Keratinocyte (primary cell): ENCODE measurements around the gene ATP13A3. TPM values are rescaled to one million over a fixed set of nuclear protein-coding genes. Genes with fewer than 3 reads are reported as not detected.

Experiments used
- DNase-seq: peaks from one replicate; pipeline ENCODE4 v3.0.0-alpha.2; 2011; ENCODE audit warnings: low read depth, missing footprints, low spot score
- FAIRE-seq: peaks from 2 replicates; lab custom pipeline; 2011; peaks lifted over from hg19 to GRCh38; lab: Jason Lieb, UNC
- H2AFZ ChIP-seq: 2 replicates; pipeline ENCODE4 v1.6.0; 2012; ENCODE audit warnings: low read length, control low read depth, inconsistent platforms; ENCODE audit not compliant: control insufficient read depth
- H3K27ac ChIP-seq: 2 replicates; pipeline ENCODE4 v1.5.1; 2011; ENCODE audit warnings: low read length; ENCODE audit not compliant: control insufficient read depth, insufficient read depth
- H3K27me3 ChIP-seq: 3 replicates; pipeline ENCODE4 v1.6.0; 2011; ENCODE audit warnings: low read length; ENCODE audit not compliant: control insufficient read depth, insufficient read depth; ENCODE audit errors: extremely low read depth
- H3K36me3 ChIP-seq, 2 experiments: 2 replicates in 1 of 2; 3 replicates in 1 of 2; pipeline ENCODE4 v1.5.1; 2011; ENCODE audit warnings: low read length in 2 of 2, mild to moderate bottlenecking in 1 of 2; ENCODE audit not compliant: control insufficient read depth in 2 of 2, insufficient read depth in 2 of 2; ENCODE audit errors: extremely low read depth in 1 of 2
- H3K4me1 ChIP-seq: 3 replicates; pipeline ENCODE4 v1.5.1; 2011; ENCODE audit warnings: low read length; ENCODE audit not compliant: control insufficient read depth, insufficient read depth; ENCODE audit errors: extremely low read depth
- H3K4me2 ChIP-seq: 3 replicates; pipeline ENCODE4 v1.6.0; 2011; ENCODE audit warnings: low read depth, low read length; ENCODE audit not compliant: control insufficient read depth, insufficient read depth; ENCODE audit errors: extremely low read depth
- H3K4me3 ChIP-seq, 3 experiments: fragments of 200-600 bp in 1 of 3; sonication (generic) in 1 of 3; 2 replicates in 2 of 3; 3 replicates in 1 of 3; pipeline ENCODE4 v1.5.1; 2011 to 2016; ENCODE audit warnings: low read length in 3 of 3, mild to moderate bottlenecking in 3 of 3, control low read depth in 2 of 3, inconsistent platforms in 1 of 3, low read depth in 1 of 3, mixed read lengths in 1 of 3, mixed run types in 1 of 3, moderate library complexity in 1 of 3; ENCODE audit not compliant: control insufficient read depth in 2 of 3, insufficient read depth in 2 of 3; ENCODE audit errors: extremely low read depth in 1 of 3
- H3K79me2 ChIP-seq: 2 replicates; pipeline ENCODE4 v1.6.0; 2012; ENCODE audit warnings: low read length; ENCODE audit not compliant: control insufficient read depth, insufficient read depth
- H3K9ac ChIP-seq: 3 replicates; pipeline ENCODE4 v1.6.0; 2011; ENCODE audit warnings: low read length; ENCODE audit not compliant: control insufficient read depth, insufficient read depth; ENCODE audit errors: extremely low read depth
- H3K9me1 ChIP-seq: 3 replicates; pipeline ENCODE4 v1.6.0; 2011; ENCODE audit warnings: low read length; ENCODE audit not compliant: control insufficient read depth, insufficient read depth; ENCODE audit errors: extremely low read depth
- H3K9me3 ChIP-seq: 2 replicates; pipeline ENCODE4 v1.5.1; 2012; ENCODE audit warnings: low read depth, low read length; ENCODE audit not compliant: control insufficient read depth
- H4K20me1 ChIP-seq: 3 replicates; pipeline ENCODE4 v1.6.0; 2011; ENCODE audit warnings: low read length; ENCODE audit not compliant: control insufficient read depth, insufficient read depth; ENCODE audit errors: extremely low read depth
- EZH2 ChIP-seq: IDR thresholded peaks from one replicate; pipeline ENCODE4 v1.6.1; 2012; ENCODE audit warnings: inconsistent platforms, mild to moderate bottlenecking, low read length, moderate library complexity
- dilution Hi-C: fragments of 300-500 bp; cut with MboI; formaldehyde crosslinking; loops from one replicate; pipeline ENCODE4 v1.7.0; 2020; ENCODE audit warnings: low sequenced_read_pairs; ENCODE audit not compliant: extremely low pct_ligation_motif_present
- polyA plus RNA-seq, 5 experiments: library from polyadenylated mRNA; depleted of rRNA in 3 of 5; stranded (reverse) in 3 of 5; stranded (forward) in 1 of 5; unstranded in 1 of 5; fragments of >200 nt; gene quantifications; 1 replicate in 1 of 5; 2 replicates in 3 of 5; 3 replicates in 1 of 5; pipeline versions ENCODE4 v1.2.1 to v1.2.3, GENCODE V29; 2011 to 2012; ENCODE audit warnings: missing spikeins in 2 of 5, low read depth in 1 of 5, low replicate concordance in 1 of 5
- TF ChIP-seq, protein P1 (sequence below), 3 experiments: IDR thresholded peaks in 1 of 3; conservative IDR thresholded peaks in 1 of 3; optimal IDR thresholded peaks in 1 of 3; 2 replicates in 2 of 3; 3 replicates in 1 of 3; pipeline versions ENCODE3 to v1.5.1; 2011; ENCODE audit warnings: low read length in 3 of 3, mild to moderate bottlenecking in 3 of 3, moderate library complexity in 2 of 3, control low read depth in 1 of 3, inconsistent platforms in 1 of 3; ENCODE audit not compliant: insufficient read depth in 2 of 3; ENCODE audit errors: extremely low read depth in 1 of 3

ATP13A3 gene
- polyA plus RNA-seq, 1 donor (not counting 4 experiments of a cell fraction or from before 2014, with no cell fraction given) = 103 TPM

DNA sequence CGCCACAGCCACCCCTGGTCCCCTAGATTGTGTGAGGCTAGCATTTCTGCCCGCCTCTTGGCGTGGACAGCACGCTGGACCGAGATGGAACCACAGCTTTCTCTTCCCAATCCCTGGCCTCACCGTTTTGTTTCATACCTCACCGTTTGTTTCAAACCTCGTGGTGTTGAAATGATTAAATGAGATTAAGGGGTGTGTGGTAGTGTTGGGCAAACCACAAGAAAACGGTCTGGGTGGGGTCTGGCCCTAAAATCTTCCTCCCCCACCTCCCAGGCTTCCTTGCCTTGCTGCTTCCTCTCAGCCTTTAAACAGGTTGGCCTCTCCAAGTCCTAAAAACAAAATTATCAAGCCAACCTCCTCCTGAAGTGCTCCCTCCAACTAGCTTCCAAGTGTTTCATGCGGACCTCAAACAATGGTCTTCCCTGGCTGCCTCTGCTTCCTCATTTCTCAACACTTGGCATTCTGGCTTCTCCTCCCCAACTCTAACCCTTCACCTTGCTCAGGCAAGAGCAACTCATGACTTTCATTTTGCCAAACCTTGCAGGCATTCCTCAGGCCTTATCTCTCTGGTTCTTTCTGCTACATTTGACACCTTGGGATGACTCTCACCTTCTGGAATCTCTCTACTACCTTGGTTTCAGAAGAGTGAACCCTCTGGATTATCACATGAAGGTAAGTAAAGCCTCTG, 1.4 kb upstream of the ATP13A3 start:
- H3K9me1 ChIP-seq = no peaks in the 10 kb centered on the region
- peaks cover 32% of the 10 kb centered on the region for H3K4me1 ChIP-seq
- H3K4me3 ChIP-seq = peak overlapping the region in 1 of 3 experiments; percentile 56
- H2AFZ ChIP-seq = peak overlapping the region; percentile 50
- peak overlapping the region; percentile 75 for H3K27ac ChIP-seq
- peaks cover under 1 to 17% of the 10 kb centered on the region in 2 experiments for H3K36me3 ChIP-seq
- dilution Hi-C loops = no loop called here
- peak overlapping the region; percentile 40 for H3K4me2 ChIP-seq
- FAIRE-seq (peak; percentile 34), DNase-seq (peak; percentile 92)
- TF ChIP-seq, protein P1, sequence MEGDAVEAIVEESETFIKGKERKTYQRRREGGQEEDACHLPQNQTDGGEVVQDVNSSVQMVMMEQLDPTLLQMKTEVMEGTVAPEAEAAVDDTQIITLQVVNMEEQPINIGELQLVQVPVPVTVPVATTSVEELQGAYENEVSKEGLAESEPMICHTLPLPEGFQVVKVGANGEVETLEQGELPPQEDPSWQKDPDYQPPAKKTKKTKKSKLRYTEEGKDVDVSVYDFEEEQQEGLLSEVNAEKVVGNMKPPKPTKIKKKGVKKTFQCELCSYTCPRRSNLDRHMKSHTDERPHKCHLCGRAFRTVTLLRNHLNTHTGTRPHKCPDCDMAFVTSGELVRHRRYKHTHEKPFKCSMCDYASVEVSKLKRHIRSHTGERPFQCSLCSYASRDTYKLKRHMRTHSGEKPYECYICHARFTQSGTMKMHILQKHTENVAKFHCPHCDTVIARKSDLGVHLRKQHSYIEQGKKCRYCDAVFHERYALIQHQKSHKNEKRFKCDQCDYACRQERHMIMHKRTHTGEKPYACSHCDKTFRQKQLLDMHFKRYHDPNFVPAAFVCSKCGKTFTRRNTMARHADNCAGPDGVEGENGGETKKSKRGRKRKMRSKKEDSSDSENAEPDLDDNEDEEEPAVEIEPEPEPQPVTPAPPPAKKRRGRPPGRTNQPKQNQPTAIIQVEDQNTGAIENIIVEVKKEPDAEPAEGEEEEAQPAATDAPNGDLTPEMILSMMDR (optimal IDR thresholded peaks at IDR 0.05 in 1 of 3, IDR thresholded peaks at IDR 0.05 in 1 of 3, conservative IDR thresholded peaks at IDR 0.05 in 1 of 3; ENCODE audit: extremely low read depth in 1 of 3, insufficient read depth in 2 of 3, low read length in 3 of 3) = no peak
- no peak for TF ChIP-seq EZH2
- H3K9me3 ChIP-seq = no peaks in the 10 kb centered on the region
- H4K20me1 ChIP-seq = peaks cover 2% of the 10 kb centered on the region
- peak overlapping the region; percentile 1 for H3K9ac ChIP-seq
- H3K79me2 ChIP-seq = peaks cover 31% of the 10 kb centered on the region
- no peaks in the 10 kb centered on the region for H3K27me3 ChIP-seq

DNA sequence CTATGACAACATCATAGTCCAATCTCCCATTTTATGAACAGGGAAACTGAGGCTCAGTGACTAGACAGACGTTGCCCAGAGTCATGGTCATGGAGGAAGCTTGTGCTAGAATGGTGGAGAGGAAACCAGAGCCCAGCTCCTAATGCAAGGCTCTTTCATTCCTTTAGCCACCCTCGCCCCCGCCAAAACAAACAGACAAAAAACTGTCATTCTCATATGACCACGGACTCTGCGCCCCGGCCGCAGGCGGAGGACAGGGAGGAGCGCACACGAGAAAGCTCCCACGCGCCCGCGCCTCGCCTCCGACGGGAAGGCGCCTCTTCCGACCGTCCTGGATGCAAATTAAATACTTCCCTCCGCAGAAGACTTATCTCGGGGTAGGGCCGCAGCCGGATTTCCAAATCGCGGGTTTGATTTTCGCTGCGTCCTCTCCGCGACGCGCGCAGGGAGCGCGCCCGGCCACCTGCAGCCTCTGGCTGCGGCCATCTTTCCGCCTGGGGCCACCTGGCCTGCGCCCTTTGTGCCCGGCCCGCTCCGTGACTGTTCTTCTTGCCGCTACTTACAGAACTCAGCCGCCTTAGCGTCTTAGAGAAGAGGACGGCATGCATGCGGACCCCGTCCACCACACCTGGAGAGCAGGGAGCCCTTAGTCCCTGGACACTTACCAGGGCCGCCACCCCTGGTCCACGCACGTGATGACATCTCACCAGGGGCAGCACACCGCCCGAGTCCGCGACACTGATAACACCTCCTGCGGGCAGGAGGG, 670 bp upstream of the ATP13A3 start:
- Histone ChIP-seq H3K27ac (peak overlapping the region; percentile 75), H3K9me1 (no peaks in the 10 kb centered on the region), H3K4me1 (peaks cover 32% of the 10 kb centered on the region), H3K9ac (peak overlapping the region; percentile 3), H2AFZ (peak overlapping the region; percentile 62), H3K4me3 (peak overlapping the region in 1 of 3 experiments; percentile 56), H3K9me3 (no peaks in the 10 kb centered on the region), H3K4me2 (peak overlapping the region; percentile 61), H4K20me1 (peaks cover 2% of the 10 kb centered on the region), H3K36me3 (peaks cover 4 to 17% of the 10 kb centered on the region in 2 experiments), H3K27me3 (no peaks in the 10 kb centered on the region), H3K79me2 (peaks cover 37% of the 10 kb centered on the region)
- no peak for DNase-seq
- dilution Hi-C loops = no loop called here
- no peak for FAIRE-seq
- TF ChIP-seq, protein P1 (optimal IDR thresholded peaks at IDR 0.05 in 1 of 3, IDR thresholded peaks at IDR 0.05 in 1 of 3, conservative IDR thresholded peaks at IDR 0.05 in 1 of 3; ENCODE audit: extremely low read depth in 1 of 3, insufficient read depth in 2 of 3, low read length in 3 of 3) = no peak
- no peak for TF ChIP-seq EZH2
